Esophagus mucosa (tissue), 1 donor: ENCODE results near the gene PTOV1. TPM values are rescaled to one million over a fixed set of nuclear protein-coding genes. Genes with fewer than 3 reads are reported as not detected.

Source experiments
- ATAC-seq: fragments of 200-7000 bp; cut with Tn5 transposase; one replicate; pipeline ENCODE4 v1.9.1; 2020
- total RNA-seq: library from RNA; stranded (reverse); gene quantifications from one replicate; pipeline ENCODE4 v1.2.4, GENCODE V29; 2023
- donor health status: DM: yes; HTN: yes; CAD: no.

The PTOV1 gene
- total RNA-seq, 1 donor from 2014 or later, result 58.5 TPM

GRCh38 chr19:49845414-49845813, 5.5 kb upstream of the PTOV1 start:
- ATAC-seq, result no peak

GRCh38 chr19:49846408-49846807, 4.6 kb upstream of the PTOV1 start:
- no peak for ATAC-seq

GRCh38 chr19:49847731-49848696, 2.9 kb upstream of the PTOV1 start:
- ATAC-seq, result no peak

GRCh38 chr19:49848938-49849337, 2.0 kb upstream of the PTOV1 start:
- ATAC-seq, result no peak

- no peak for ATAC-seq
Observed at GRCh38 chr19:49849433-49850220, 1.3 kb upstream of the PTOV1 start.

- no peak for ATAC-seq
Observed at GRCh38 chr19:49850221-49850486, 805 bp upstream of the PTOV1 start.

- no peak for ATAC-seq
Observed at GRCh38 chr19:49851456-49852259, 699 bp downstream of the PTOV1 start.

- ATAC-seq, result no peak
Observed at GRCh38 chr19:49852631-49853126, 1.7 kb downstream of the PTOV1 start.

- ATAC-seq, result no peak
Observed at GRCh38 chr19:49853852-49854377, 3.0 kb downstream of the PTOV1 start.

- no peak for ATAC-seq
Observed at GRCh38 chr19:49854378-49855263, 3.7 kb downstream of the PTOV1 start.

GRCh38 chr19:49855277-49855675, 4.3 kb downstream of the PTOV1 start:
- no peak for ATAC-seq

GRCh38 chr19:49855676-49856573, 5.0 kb downstream of the PTOV1 start:
- ATAC-seq, result no peak

GRCh38 chr19:49856574-49857021, 5.6 kb downstream of the PTOV1 start:
- ATAC-seq, result peak; percentile 2

- peak; percentile 0 for ATAC-seq
Observed at GRCh38 chr19:49857061-49857837, 6.3 kb downstream of the PTOV1 start.

- ATAC-seq, result no peak
Observed at GRCh38 chr19:49857838-49858087, 6.8 kb downstream of the PTOV1 start.

- ATAC-seq, result no peak
Observed at GRCh38 chr19:49858088-49858985, 7.4 kb downstream of the PTOV1 start.

- ATAC-seq, result no peak
Observed at GRCh38 chr19:49859682-49860335, 8.8 kb downstream of the PTOV1 start.
